GM19324 (cell line): ENCODE data around the gene TES.
"Not testable (repeated sequence)": the region's sequence is repeated elsewhere in the genome, so short reads cannot be mapped to it uniquely, and the experiment has no call there.

Experiments
- ATAC-seq: cut with Tn5 transposase; IDR thresholded peaks from one replicate; pipeline ENCODE4 v1.9.1; 2021; ENCODE audit warnings: mild to moderate bottlenecking, moderate library complexity; ENCODE audit not compliant: unreplicated experiment, low FRiP score

Gene TES, protein sequence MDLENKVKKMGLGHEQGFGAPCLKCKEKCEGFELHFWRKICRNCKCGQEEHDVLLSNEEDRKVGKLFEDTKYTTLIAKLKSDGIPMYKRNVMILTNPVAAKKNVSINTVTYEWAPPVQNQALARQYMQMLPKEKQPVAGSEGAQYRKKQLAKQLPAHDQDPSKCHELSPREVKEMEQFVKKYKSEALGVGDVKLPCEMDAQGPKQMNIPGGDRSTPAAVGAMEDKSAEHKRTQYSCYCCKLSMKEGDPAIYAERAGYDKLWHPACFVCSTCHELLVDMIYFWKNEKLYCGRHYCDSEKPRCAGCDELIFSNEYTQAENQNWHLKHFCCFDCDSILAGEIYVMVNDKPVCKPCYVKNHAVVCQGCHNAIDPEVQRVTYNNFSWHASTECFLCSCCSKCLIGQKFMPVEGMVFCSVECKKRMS

DNA sequence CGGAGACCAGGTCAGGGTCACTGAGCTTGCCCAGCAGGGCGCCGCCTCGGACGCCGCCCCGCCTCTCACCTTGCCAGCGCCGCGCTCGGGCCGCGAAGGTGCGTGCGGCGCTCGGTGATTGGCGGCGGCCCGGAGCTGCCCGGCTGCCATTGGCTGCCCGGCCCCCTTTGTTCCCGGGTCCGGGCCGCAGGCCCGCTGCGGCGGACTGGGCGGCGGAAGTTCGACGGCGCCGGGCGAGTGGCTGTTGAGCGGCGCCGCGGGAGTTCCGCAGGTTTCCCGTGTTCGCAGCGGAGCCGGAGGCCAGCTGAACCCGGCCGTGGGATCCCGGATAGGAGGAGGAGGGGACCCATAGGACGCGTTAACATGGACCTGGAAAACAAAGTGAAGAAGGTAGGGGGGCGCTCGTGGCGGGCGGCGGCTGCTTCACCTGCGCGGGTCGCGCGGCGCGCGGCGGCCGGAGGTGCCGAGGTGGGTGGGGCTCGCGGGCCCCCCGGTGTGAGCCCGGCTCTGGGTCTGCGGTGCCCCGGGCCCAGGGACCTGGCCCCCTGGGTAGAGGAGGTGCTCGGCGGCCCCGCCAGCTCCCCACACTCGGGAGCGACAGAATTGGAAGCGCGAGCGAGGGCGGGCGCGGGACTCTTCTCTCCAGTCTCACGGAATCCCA is at the start of gene TES:
Gene TES, plus strand, starts transcription at position 195 of the 661 bp plus-strand sequence. Its CDS starts 169 bp downstream, at position 364.
- ATAC-seq: peak; percentile 93

DNA sequence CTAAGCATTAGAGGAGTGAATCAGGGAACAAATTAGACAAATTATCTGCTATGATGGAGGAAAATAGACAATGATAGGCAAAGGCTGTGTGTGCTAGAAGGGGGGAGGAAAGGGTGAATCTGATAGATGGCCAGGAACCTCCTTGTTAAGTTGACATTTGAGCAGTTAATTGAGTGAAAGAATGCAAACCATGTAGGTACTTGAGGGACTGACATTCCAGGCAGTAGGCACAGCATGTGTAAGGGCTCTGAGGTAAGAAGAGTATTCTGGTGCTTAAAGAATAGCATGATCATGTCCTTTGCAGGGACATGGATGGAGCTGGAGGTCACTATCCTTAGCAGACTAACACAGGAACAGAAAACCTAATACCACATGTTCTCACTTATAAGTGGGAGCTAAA is 48.6 kb upstream of the TES start:
- no peak for ATAC-seq

DNA sequence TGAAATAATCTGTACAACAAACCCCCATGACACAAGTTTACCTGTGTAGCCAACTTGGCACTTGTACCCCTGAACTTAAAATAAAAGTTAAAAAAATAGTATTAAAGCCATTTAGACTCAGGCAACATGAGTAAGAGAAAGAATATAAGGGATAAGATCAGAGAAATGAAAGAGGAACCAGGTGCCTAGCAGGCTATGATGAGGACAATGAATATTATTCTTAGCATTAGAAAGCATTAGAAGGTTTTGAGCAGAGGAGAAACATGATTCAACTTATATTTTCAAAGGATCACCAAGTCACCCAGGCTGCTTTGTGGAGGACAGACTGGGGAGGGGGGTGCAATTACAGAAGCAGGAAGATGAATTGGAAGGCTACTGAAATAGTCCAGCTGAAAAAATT is 48.1 kb upstream of the TES start:
- peak; percentile 39 for ATAC-seq

DNA sequence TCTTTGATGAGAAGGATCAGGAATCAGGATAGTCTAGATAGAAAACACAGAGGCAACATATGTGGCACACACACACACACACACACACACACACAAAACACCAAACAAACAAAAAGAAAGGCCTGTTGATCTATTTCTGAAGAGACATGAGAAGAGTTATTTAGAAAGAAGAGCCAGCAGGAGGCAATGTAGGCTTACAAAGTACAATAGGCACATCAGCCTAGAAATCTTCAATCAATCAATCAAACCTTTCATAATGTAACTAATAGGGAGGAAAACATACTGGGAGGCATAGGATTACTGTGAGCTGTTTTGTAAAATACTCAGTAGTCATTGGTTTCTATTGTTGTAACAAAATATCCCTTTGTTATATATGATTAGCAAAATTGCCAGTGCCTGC is 47.3 kb upstream of the TES start:
- ATAC-seq: no peak

DNA sequence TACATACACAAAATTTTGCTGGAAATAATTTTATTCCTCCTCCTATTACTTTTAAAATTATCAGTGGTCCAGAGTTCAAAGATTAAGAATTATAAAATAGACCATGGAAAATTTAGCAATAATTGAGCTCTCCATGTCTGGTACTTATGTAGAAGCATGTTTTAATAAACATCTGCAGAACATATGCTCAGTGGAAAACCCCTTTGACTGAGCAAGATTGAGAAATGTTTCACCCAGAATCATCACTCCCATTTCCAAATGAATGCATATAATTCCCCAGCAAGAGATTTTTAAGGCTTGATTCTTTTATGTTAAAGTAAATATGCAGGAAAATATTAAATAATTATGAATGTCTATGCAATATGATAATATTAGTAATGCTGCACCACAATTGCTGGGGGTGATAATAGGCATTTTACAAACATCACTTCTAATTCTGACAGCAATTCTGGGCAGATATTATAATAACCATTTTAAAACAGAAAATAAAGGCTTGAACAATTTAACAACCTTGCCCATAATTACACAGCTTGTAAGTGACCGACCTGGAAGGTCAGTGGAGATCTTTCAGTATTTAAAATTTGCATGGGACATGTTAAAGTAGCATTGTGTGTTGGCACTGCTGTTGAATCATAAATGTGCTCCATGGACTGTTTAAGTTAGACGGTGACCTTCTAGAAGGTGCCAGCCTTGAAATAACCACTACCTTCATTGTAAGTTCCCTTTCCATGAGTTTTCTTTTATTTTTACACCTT is 45.6 kb upstream of the TES start:
- no peak for ATAC-seq

DNA sequence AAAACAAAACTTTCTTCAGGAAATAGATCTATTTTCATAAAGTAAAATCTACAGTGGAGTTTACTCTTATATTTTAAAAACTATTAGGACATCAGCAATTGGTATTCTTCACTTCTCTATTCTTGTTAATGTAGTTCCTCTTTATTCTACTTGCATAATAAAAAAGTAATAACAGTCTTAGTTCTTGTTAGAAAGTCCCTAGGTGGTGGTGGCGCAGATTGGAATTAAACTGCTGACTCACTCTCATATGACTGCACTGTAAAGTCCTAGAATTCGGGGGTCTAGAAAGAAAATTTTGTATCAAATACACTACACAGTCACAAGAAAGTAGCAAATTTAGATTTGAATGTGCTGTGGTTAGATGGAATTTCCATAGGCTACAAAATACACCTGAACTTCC is 44.6 kb upstream of the TES start:
- ATAC-seq: peak; percentile 46

DNA sequence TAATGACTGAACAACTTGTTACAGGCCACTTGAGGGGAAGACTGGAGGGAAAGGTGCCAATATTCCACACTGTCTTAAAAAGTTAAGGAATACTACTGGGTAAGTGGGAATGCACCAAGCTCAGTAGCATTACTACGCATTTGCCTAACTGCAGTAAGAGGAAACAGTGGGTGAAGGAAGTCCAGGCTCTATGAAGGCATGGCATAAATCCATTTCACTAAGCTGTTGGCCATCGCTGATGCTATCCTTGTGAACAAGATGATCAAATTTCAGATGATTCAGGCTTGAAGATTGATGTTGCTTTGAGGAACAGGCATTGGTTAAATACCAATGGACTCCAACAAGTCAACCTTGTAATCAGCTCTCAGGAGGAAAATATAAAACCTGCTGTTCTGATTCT is 44.2 kb upstream of the TES start:
- no peak for ATAC-seq

DNA sequence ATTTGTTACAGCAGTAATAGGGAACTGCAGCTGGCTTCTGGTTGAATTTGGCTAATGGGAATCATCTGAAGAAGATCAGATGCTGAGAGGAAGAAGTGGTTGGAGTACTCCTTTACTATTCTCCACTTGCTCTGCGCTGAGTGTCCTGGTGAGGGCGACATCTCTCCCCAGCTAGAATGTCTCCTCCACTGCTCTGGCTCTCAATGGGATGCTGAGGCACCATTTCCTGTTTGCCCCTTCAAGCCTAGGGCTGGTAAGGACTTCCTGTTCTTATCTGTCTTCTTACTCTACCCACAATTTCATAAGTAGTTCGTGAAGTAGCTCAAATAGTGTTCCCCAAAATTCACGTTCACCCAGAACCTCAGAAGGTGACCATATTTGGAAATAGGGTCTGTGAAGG is 43.2 kb upstream of the TES start:
- ATAC-seq: no peak

DNA sequence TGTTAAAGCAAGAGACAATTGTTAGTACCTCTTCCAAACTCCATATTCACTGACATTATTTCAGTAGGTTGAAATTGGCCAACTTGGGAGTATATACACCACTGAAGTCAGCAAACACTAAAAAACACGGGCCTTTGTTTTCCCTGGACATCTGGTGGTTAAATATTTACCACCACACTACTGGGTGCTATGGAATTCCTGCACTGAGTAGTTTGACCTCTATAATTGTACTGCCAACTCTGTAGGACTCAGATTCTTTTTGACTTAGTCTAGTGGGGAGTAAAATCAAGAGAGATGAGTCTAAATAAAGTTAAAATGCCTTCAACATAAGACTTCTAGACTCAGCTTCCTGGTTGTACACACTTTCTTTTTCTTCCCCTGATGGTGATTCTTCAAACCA is 41.3 kb upstream of the TES start:
- no peak for ATAC-seq

DNA sequence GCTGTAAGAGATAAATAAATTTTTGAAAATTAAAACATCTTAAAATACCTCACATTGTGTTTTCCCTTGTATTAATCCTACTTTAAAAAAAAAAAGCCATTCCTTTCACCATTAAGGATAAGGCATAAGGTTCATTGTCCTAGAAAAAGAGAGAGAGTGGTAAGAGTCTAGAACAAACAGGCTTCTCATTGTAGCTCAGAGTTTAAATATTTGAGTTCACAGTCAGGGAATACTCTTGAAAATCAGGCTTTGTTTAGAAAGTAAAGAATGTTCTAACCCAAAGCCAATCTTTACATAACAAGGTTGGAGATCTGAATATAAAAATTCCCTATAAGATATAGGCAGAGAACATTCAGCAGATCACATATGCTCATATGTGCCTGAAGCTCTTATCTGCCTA is 40.2 kb upstream of the TES start:
- ATAC-seq: no peak

DNA sequence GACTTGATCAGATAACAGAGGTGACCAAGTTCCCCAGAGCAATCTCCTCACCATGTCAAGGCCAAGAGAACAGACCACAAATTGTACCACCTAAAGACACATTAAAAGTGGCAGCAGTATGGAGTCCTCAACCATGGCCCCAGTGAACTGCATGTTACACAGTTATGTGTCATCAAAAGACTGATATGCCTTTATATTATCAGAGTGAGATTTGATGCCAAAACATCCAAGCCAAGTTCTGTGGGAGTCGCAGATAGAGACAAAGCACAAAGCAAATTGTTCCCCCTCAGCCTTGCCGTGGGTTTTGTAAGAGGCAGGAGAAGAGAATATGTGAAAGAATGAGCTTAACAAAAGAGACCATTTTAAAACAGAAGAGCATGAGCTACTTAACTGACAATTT is 39.2 kb upstream of the TES start:
- ATAC-seq: no peak

DNA sequence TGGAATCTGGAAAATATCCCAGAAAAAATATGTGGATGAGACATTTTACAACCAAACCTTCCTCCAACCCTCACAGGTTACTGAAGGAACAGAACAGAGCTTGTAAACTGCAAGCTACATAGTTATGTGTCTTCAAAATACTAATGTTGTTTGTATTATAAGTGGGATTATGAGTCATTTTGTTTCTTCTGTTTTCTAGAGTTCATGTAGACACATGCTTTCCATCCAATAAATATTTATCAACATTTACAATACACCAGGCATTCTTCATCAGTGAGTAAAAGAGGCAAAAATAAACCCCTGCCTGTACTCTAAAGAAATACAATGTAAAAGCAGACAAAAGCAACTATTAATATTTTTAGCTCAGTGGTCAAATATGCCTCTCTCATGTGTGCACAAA is 38.0 kb upstream of the TES start:
- no peak for ATAC-seq

DNA sequence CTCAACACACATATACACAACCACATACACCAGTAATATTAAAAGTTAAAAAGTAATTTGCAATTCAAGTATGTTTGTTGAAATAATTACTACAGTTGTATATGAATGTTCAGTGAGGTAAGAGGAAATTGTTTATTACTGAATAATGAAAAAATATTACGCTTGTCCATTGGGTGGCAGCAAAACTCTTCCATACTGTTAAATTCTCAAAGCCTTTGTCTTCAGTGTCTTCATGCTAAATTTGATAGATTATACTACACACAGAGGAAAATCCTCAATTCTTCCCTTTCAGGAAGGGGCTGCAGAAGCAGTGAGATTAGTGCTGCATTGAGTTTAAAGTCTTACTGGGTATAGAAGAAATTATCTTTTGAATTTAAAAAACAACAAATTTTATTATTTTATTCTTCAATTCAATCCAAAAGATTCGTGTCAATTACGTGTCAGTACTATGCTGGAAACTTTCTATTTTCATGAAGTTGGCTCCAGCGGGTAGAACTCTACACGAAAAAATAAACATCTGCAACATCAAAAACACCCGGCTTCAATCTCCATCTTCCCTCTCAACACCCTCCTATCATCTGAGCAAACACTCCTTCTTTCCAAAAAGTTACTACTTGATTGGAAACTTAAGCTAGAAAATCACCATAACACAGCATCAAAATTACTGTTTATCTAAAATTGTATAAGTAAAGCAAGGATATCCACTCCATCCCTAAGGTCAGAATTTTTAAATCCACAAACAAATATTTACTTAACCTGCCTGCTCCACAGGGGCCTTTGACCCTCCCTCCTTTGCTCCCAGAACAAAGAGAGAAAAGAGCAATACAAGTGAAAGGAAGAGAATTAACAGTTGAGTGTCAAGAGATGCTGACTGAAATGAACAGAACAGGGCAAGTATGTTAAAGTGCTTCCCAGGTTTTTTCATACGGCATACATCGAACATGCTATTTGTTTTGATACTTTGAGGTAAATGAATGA is 37.0 kb upstream of the TES start:
- ATAC-seq: no peak

DNA sequence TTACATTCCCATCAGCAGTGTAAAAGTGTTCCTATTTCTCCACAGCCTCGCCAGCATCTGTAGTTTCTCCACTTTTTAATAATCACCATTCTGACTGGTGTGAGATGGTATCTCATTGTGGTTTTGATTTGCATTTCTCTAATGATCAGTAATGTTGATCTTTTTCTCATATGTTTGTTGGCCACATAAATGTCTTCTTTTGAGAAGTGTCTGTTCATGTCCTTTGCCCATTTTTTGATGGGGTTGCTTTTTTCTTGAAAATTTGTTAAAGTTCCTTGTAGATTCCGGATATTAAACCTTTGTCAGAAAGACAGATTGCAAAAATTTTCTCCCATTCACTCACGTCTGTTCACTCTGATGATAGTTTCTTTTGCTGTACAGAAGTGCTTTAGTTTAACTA is 35.2 kb upstream of the TES start:
- ATAC-seq: not testable (repeated sequence)

DNA sequence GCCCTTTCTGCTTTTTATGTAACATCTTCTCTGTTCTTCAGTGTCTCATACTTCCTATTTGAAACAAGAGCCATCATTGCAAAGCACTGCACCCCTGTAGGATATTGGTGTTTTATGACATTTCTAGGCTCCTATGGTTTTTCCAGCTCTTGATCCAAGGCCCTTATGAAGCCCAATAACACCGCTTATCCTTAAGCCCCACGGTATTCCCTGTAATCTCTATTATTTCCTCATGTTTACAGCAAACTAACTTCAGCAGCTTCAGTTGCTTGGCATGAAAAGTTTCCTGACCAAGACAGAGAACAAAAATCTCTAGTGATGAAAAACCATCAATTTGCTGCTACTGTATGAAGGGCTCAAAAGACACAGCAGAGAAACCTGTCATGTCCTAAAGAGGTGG is 34.1 kb upstream of the TES start:
- ATAC-seq: no peak

DNA sequence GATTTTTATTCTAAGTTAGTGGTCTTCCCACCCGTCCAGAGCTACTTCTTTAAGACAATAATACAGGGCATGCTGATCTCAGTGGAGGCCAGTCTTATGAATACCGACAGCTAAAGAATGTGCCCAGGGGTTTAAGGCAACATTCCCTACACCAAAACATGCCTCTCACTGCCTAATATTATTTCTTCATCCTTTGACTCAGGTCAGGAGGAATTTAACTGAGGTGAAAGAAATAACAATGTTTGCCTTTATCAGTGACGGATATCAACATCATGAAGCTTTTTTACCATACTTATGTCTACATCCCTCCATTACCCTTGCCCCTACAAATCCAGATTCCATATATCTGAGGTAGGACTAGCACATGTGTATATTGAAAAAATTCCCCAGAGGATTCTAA is 33.3 kb upstream of the TES start:
- no peak for ATAC-seq

DNA sequence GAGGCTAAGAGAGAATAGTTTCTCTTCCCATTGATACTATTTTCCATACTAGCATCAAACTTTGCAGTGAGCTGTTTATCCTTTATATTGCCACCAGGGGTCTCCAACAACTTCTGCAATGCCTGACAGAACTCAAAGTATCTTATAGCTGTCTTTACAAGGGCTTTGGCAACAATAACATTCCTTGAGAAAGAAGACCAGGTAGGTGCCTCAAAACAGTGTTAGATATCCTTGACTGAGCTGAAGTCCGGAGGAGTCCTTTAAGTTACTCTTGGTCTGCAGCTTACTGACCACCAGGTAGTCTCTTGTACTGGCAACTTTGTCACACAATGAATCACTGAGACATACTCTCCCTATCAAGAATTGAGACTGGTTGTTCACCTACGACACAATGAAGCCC is 30.0 kb upstream of the TES start:
- peak; percentile 68 for ATAC-seq

DNA sequence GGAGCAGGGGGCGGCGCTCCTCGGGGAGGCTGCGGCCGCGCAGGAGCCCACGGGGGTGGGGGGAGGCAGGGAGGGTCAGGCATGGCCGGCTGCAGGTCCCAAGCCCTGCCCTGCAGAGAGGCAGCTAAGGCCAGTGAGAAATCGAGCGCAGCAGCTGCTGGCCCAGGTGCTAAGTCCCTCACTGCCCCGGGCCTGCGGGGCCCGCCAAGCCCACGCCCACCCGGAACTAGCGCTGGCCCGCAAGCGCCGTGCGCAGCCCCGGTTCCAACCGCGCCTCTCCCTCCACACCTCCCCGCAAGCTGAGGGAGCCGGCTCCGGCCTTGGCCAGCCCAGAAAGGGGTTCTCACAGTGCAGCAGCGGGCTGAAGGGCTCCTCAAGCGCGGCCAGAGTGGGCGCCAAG is 28.3 kb upstream of the TES start:
- ATAC-seq: no peak

DNA sequence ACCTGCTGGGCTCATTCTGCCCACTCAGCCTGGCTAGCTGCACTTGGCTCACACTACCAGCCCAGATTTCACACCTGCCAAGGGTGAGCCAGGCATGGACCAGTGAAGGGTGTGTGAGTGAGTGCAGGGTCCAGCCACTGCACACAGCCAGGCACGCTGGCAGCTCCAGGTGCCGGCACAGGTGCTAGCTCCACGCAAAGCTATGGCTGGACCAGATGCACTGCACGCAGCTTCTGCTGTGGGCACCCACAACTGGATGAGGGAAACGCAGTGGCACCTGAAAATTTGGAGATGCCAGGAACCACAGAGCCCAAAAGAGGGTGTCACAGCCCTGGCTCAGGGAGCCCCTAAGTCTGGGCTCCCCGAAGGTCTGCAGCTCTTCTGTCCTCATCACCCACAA is 24.9 kb upstream of the TES start:
- ATAC-seq: no peak

DNA sequence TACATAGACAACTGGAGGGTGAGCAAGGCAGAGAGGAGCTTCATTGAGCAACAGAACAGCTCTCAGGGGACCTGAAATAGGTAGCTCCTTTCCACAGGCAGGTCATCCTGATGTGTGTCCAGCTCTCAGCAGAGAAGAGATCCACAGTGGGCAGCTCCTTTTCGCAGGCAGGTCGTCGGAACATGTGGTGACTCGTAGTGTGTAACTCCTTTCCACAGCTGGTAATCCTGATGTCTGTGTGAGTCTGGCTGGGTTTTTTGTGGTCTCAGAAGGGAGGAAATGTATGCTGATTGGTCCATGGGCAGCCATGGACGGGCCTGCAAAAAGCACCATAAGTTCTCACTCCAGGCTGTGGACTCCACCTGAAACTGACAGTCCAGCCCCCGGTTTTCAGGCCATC is 24.4 kb upstream of the TES start:
- no peak for ATAC-seq
